HepG2 (cell line): Measurements from ENCODE around the gene MUCL3. TPM values are rescaled to one million over a fixed set of nuclear protein-coding genes. Genes with fewer than 3 reads are reported as not detected.

Experiments used
- ARHGAP35 ChIP-seq: sonication (generic); formaldehyde crosslinking; IDR thresholded peaks from 2 replicates; pipeline ENCODE4 v1.9.0; 2022; ENCODE audit warnings: mild to moderate bottlenecking, inconsistent platforms, moderate library complexity, missing genetic modification reagents, borderline replicate concordance
- ATF7-NPFF ChIP-seq: sonication (generic); formaldehyde crosslinking; IDR thresholded peaks from 2 replicates; pipeline ENCODE4 v1.8.1; 2023; ENCODE audit warnings: mild to moderate bottlenecking, low read depth, missing genetic modification reagents, moderate library complexity
- BRD4 ChIP-seq: sonication (generic); formaldehyde crosslinking; IDR thresholded peaks from 2 replicates; pipeline ENCODE4 v1.4.0; 2020; ENCODE audit warnings: missing genetic modification reagents
- CBFB ChIP-seq: sonication (generic); formaldehyde crosslinking; IDR thresholded peaks from 2 replicates; pipeline ENCODE4 v1.4.0; 2020; ENCODE audit warnings: missing genetic modification reagents
- CHD2 ChIP-seq: IDR thresholded peaks from 2 replicates; pipeline ENCODE4 v1.6.1; 2011; ENCODE audit warnings: low read depth, low read length, improper control_type of control experiment
- EEA1 ChIP-seq: sonication (generic); formaldehyde crosslinking; IDR thresholded peaks from 2 replicates; pipeline ENCODE4 v1.5.1; 2020; ENCODE audit warnings: mild to moderate bottlenecking, missing genetic modification reagents, borderline replicate concordance
- FOXA1 ChIP-seq, 2 experiments: fragments of 450-650 bp in 1 of 2; sonication (generic) in 1 of 2; formaldehyde crosslinking in 1 of 2; IDR thresholded peaks; 2 replicates each; pipeline versions ENCODE4 v1.4.0 to v1.6.1; 2016 to 2020; ENCODE audit warnings: missing genetic modification reagents in 1 of 2
- GTF3A ChIP-seq: sonication (generic); formaldehyde crosslinking; conservative IDR thresholded peaks from 2 replicates; pipeline ENCODE4 v1.4.0; 2020; ENCODE audit warnings: mild to moderate bottlenecking, missing genetic modification reagents
- HCFC1 ChIP-seq: fragments of 150-350 bp; IDR thresholded peaks from 2 replicates; pipeline ENCODE4 v1.6.1; 2014; ENCODE audit warnings: low read depth, low read length
- HNRNPK ChIP-seq: fragments of 200-400 bp; formaldehyde crosslinking; IDR thresholded peaks from 2 replicates; pipeline ENCODE4 v1.6.1; 2018; ENCODE audit warnings: low read length, low read depth, moderate library complexity, mild to moderate bottlenecking; ENCODE audit not compliant: poor library complexity, severe bottlenecking
- HNRNPL ChIP-seq: fragments of 200-400 bp; formaldehyde crosslinking; IDR thresholded peaks from 2 replicates; pipeline ENCODE4 v1.6.1; 2017; ENCODE audit warnings: mild to moderate bottlenecking, low read depth, low read length
- HOXA9 ChIP-seq: sonication (generic); formaldehyde crosslinking; IDR thresholded peaks from 2 replicates; pipeline ENCODE4 v1.8.1; 2022; ENCODE audit warnings: missing genetic modification reagents, mild to moderate bottlenecking, moderate library complexity, borderline replicate concordance
- IRF9 ChIP-seq: sonication (generic); formaldehyde crosslinking; IDR thresholded peaks from 2 replicates; pipeline ENCODE4 v1.8.0; 2022; ENCODE audit warnings: missing genetic modification reagents, mild to moderate bottlenecking, borderline replicate concordance
- JARID2 ChIP-seq: sonication (generic); formaldehyde crosslinking; IDR thresholded peaks from 2 replicates; pipeline ENCODE4 v1.8.1; 2023; ENCODE audit warnings: missing genetic modification reagents, inconsistent platforms; ENCODE audit not compliant: insufficient replicate concordance
- KLF6 ChIP-seq: IDR thresholded peaks from 2 replicates; pipeline ENCODE4 v1.8.0; 2016; ENCODE audit warnings: missing biosample characterization, missing genetic modification reagents
- MXD1 ChIP-seq: sonication (generic); formaldehyde crosslinking; IDR thresholded peaks from 2 replicates; pipeline ENCODE4 v1.4.0; 2020; ENCODE audit warnings: mild to moderate bottlenecking, missing genetic modification reagents
- MXI1 ChIP-seq: IDR thresholded peaks from 3 replicates; pipeline ENCODE4 v1.6.1; 2012; ENCODE audit warnings: low read depth, low read length, inconsistent platforms, borderline replicate concordance
- MYC ChIP-seq: sonication (generic); formaldehyde crosslinking; IDR thresholded peaks from 2 replicates; pipeline ENCODE4 v1.9.0; 2021; ENCODE audit warnings: missing genetic modification reagents, borderline replicate concordance
- RBM39 ChIP-seq: fragments of 200-400 bp; formaldehyde crosslinking; IDR thresholded peaks from one replicate; pipeline ENCODE4 v1.6.1; 2018; ENCODE audit warnings: antibody characterized with exemption, mild to moderate bottlenecking, low read depth, low read length; ENCODE audit not compliant: poor library complexity, severe bottlenecking
- SATB2 ChIP-seq: sonication (generic); formaldehyde crosslinking; IDR thresholded peaks from 2 replicates; pipeline ENCODE4 v1.5.0; 2020; ENCODE audit warnings: missing genetic modification reagents
- TSC22D2 ChIP-seq: sonication (generic); formaldehyde crosslinking; IDR thresholded peaks from 2 replicates; pipeline ENCODE4 v1.5.1; 2020; ENCODE audit warnings: missing genetic modification reagents, mild to moderate bottlenecking, borderline replicate concordance
- ZBTB14 ChIP-seq: sonication (generic); formaldehyde crosslinking; IDR thresholded peaks from 2 replicates; pipeline ENCODE4 v1.4.0; 2020; ENCODE audit warnings: missing genetic modification reagents
- ZBTB38 ChIP-seq: sonication (generic); formaldehyde crosslinking; IDR thresholded peaks from 2 replicates; pipeline ENCODE4 v1.5.1; 2020; ENCODE audit warnings: mild to moderate bottlenecking, missing genetic modification reagents
- ZNF17 ChIP-seq: sonication (generic); formaldehyde crosslinking; IDR thresholded peaks from 2 replicates; pipeline ENCODE4 v1.5.0; 2020; ENCODE audit warnings: mild to moderate bottlenecking, missing genetic modification reagents
- ZNF263 ChIP-seq: sonication (generic); formaldehyde crosslinking; IDR thresholded peaks from 2 replicates; pipeline ENCODE4 v1.4.0; 2020; ENCODE audit warnings: missing genetic modification reagents
- ZNF3 ChIP-seq: IDR thresholded peaks from 2 replicates; pipeline ENCODE4 v1.7.0; 2017; ENCODE audit warnings: inconsistent platforms
- ZNF558 ChIP-seq: sonication (generic); formaldehyde crosslinking; IDR thresholded peaks from 2 replicates; pipeline ENCODE4 v1.9.0; 2022; ENCODE audit warnings: mild to moderate bottlenecking, missing genetic modification reagents, borderline replicate concordance
- ZNF598 ChIP-seq: sonication (generic); formaldehyde crosslinking; IDR thresholded peaks from 2 replicates; pipeline ENCODE4 v1.5.1; 2020; ENCODE audit warnings: mild to moderate bottlenecking, missing genetic modification reagents, borderline replicate concordance
- ZNF672 ChIP-seq: sonication (generic); formaldehyde crosslinking; IDR thresholded peaks from 2 replicates; pipeline ENCODE4 v1.8.1; 2022; ENCODE audit warnings: missing genetic modification reagents
- ZNF749 ChIP-seq: sonication (generic); formaldehyde crosslinking; IDR thresholded peaks from 2 replicates; pipeline ENCODE4 v1.8.0; 2022; ENCODE audit warnings: mild to moderate bottlenecking, missing genetic modification reagents, moderate library complexity, borderline replicate concordance
- polyA plus RNA-seq, 8 experiments: library from polyadenylated mRNA; depleted of rRNA in 3 of 8; stranded (reverse) in 7 of 8; unstranded in 1 of 8; fragments of >200 nt; fragmentation: Illumina TruSeq in 4 of 8; extraction: Trizol in 4 of 8; gene quantifications; 2 replicates each; pipeline versions ENCODE4 v1.2.1 to v1.2.3, GENCODE V29; 2011 to 2016; ENCODE audit warnings: low read depth in 4 of 8, missing spikeins in 1 of 8, mixed read lengths in 1 of 8; ENCODE audit not compliant: insufficient read depth in 1 of 8
- total RNA-seq, 5 experiments: library from RNA; depleted of rRNA; stranded (reverse); fragments of >200 nt; fragmentation: Illumina TruSeq; extraction: Trizol; gene quantifications; 2 replicates each; pipeline ENCODE4 v1.2.3, GENCODE V29; 2016; ENCODE audit warnings: low read depth in 1 of 5

MUCL3 gene
- total and polyA plus RNA-seq, 2 of the 13 experiments (the other 11 are each of a cell fraction or from before 2014, with no cell fraction given): not detected

- TF ChIP-seq ZNF749 (no peak), EEA1 (CRISPR knock-in tag) (no peak), MXD1 (no peak), HNRNPL (no peak), ZNF672 (CRISPR knock-in tag) (no peak), ZNF3 (no peak), ATF7-NPFF (no peak), HNRNPK (no peak), CHD2 (no peak), GTF3A (CRISPR knock-in tag) (no peak), HOXA9 (CRISPR knock-in tag) (no peak), FOXA1 (IDR thresholded peaks at IDR 0.05) (no peak), FOXA1 (CRISPR knock-in tag; IDR thresholded peaks at IDR 0.05) (no peak), RBM39 (no peak), ZBTB38 (CRISPR knock-in tag) (no peak), MYC (CRISPR knock-in tag) (no peak), TSC22D2 (CRISPR knock-in tag) (no peak), ZNF17 (CRISPR knock-in tag) (no peak), ARHGAP35 (CRISPR knock-in tag) (no peak), CBFB (CRISPR knock-in tag) (no peak), JARID2 (CRISPR knock-in tag) (no peak), IRF9 (no peak), KLF6 (CRISPR knock-in tag) (no peak), SATB2 (CRISPR knock-in tag) (no peak), MXI1 (no peak), ZBTB14 (CRISPR knock-in tag) (no peak), ZNF558 (CRISPR knock-in tag) (no peak), ZNF598 (CRISPR knock-in tag) (peak; percentile 27; the same call in 1 of the 2 replicates), BRD4 (CRISPR knock-in tag) (no peak), ZNF263 (peak; percentile 44; the same call in 1 of the 2 replicates), HCFC1 (no peak)
Measured at GRCh38 chr6:30942338-30943060, 1.7 kb downstream of the MUCL3 start (continued).
